A673 (cell line): Measurements from ENCODE around the gene GPBP1. TPM values are rescaled to one million over a fixed set of nuclear protein-coding genes. Genes with fewer than 3 reads are reported as not detected.

Experiments
- BruUV-seq: library from RNA; stranded (reverse); fragments of 400-500 nt; replicated peaks from 2 replicates; lab custom pipeline; 2021; lab: Mats Ljungman, UMichigan
- CTCF ChIA-PET: fragments of 300-600 bp; sonication (Branson Sonifier 250); formaldehyde crosslinking; loops from one replicate; lab custom pipeline; 2022; ENCODE audit warnings: antibody characterized with exemption; lab: Charles Lee
- POLR2A ChIA-PET: fragments of 300-600 bp; sonication (Branson Sonifier 250); formaldehyde crosslinking; loops from one replicate; lab custom pipeline; 2022; ENCODE audit warnings: antibody characterized with exemption; ENCODE audit not compliant: low non-redundant PET; lab: Charles Lee
- DNase-seq: peaks from one replicate; pipeline ENCODE4 v3.0.0-alpha.2; 2015; ENCODE audit warnings: low spot score
- H3K27ac ChIP-seq: fragments of 200-600 bp; sonication (generic); 2 replicates; pipeline ENCODE4 v1.5.1; 2016; ENCODE audit warnings: mixed run types, low read depth, mild to moderate bottlenecking, mixed read lengths, antibody characterized with exemption, low read length; ENCODE audit not compliant: poor library complexity, severe bottlenecking
- H3K27me3 ChIP-seq: fragments of 200-600 bp; sonication (generic); replicated peaks from 2 replicates; pipeline ENCODE4 v1.6.1; 2017; ENCODE audit warnings: mixed run types, low read depth, mild to moderate bottlenecking, mixed read lengths, antibody characterized with exemption, low read length; ENCODE audit not compliant: insufficient read depth, poor library complexity
- H3K36me3 ChIP-seq: fragments of 200-600 bp; sonication (generic); 2 replicates; pipeline ENCODE4 v1.6.1; 2016; ENCODE audit warnings: mixed run types, mild to moderate bottlenecking, mixed read lengths, antibody characterized with exemption, low read length; ENCODE audit not compliant: insufficient read depth, poor library complexity, severe bottlenecking
- H3K4me1 ChIP-seq: fragments of 200-600 bp; sonication (generic); 2 replicates; pipeline ENCODE4 v1.6.1; 2017; ENCODE audit warnings: mixed run types, mild to moderate bottlenecking, mixed read lengths, antibody characterized with exemption, low read length; ENCODE audit not compliant: insufficient read depth, poor library complexity, severe bottlenecking
- H3K4me3 ChIP-seq: fragments of 200-600 bp; sonication (generic); 2 replicates; pipeline ENCODE4 v1.5.1; 2016; ENCODE audit warnings: low read depth, mixed run types, mild to moderate bottlenecking, mixed read lengths, low read length; ENCODE audit not compliant: poor library complexity, severe bottlenecking
- H3K9me3 ChIP-seq: fragments of 200-600 bp; sonication (generic); 2 replicates; pipeline ENCODE4 v1.6.1; 2016; ENCODE audit warnings: mixed run types, low read depth, mild to moderate bottlenecking, mixed read lengths, antibody characterized with exemption, low read length; ENCODE audit not compliant: poor library complexity, severe bottlenecking
- CTCF ChIP-seq: fragments of 300-800, 200-600 bp; sonication (generic); conservative IDR thresholded peaks from 2 replicates; pipeline ENCODE4 v1.5.1; 2017; ENCODE audit warnings: low read depth, mild to moderate bottlenecking, antibody characterized with exemption, low read length, moderate library complexity, mixed read lengths
- EZH2 ChIP-seq: fragments of 200-600 bp; sonication (generic); IDR thresholded peaks from 2 replicates; pipeline ENCODE4 v1.6.1; 2017; ENCODE audit warnings: borderline replicate concordance, low read depth, mild to moderate bottlenecking, mixed read lengths, antibody characterized with exemption, low read length; ENCODE audit not compliant: poor library complexity, severe bottlenecking
- intact Hi-C: fragments of 100-400 bp; cut with micrococcal nuclease; formaldehyde crosslinking; loops from one replicate; pipeline ENCODE4 v1.10.0; 2022; ENCODE audit not compliant: unreplicated experiment
- total RNA-seq: library from RNA; stranded (reverse); gene quantifications from 2 replicates; pipeline ENCODE4 v1.2.3, GENCODE V29; 2021

The GPBP1 gene
- total RNA-seq, 1 experiment from 2014 or later: 85.5 TPM

GRCh38 chr5:57258052-57258451, 84.2 kb downstream of the GPBP1 start:
- intact Hi-C loops: no loop called here
- Histone ChIP-seq H3K4me1 (no peaks in the 10 kb centered on the region), H3K9me3 (no peaks in the 10 kb centered on the region), H3K4me3 (no peak overlapping the region), H3K36me3 (peaks cover 43% of the 10 kb centered on the region), H3K27ac (no peak overlapping the region), H3K27me3 (no peaks in the 10 kb centered on the region)
- TF ChIP-seq EZH2: no peak
- no peak for TF ChIP-seq CTCF
- DNase-seq: no peak
- no TSS peak for BruUV-seq
- POLR2A ChIA-PET: no interaction called here
- CTCF ChIA-PET: no interaction called here

DNA sequence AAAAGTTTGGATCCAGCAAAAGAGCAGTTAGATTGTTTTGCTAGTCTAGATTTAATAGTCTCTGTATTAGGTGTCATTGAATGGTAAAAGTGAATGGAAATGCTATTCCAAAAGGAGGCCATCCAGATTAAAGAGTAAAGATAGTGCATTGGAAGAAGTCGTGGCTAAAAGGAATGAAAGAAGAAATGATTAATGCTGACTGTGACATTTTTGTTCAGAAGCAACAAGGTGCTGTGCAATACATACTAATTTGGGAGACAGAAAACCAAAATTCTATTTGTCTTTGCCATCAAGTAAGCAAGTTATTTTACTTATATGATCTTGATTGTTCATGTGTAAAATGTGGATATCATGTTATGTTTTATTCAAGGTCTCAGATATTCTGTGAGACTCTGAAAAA, 85.1 kb downstream of the GPBP1 start:
- ChIA-PET POLR2A (no interaction called here), CTCF (no interaction called here)
- no peak for TF ChIP-seq CTCF
- TF ChIP-seq EZH2: no peak
- H3K27me3 ChIP-seq: no peaks in the 10 kb centered on the region
- no peaks in the 10 kb centered on the region for H3K9me3 ChIP-seq
- no peak overlapping the region for H3K27ac ChIP-seq
- H3K4me1 ChIP-seq: no peaks in the 10 kb centered on the region
- no peak overlapping the region for H3K4me3 ChIP-seq
- no TSS peak for BruUV-seq
- no peak for DNase-seq
- peaks cover 48% of the 10 kb centered on the region for H3K36me3 ChIP-seq
- intact Hi-C loops: no loop called here

GRCh38 chr5:57259704-57260103, 85.8 kb downstream of the GPBP1 start:
- ChIA-PET CTCF (no interaction called here), POLR2A (no interaction called here)
- no TSS peak for BruUV-seq
- intact Hi-C loops: no loop called here
- Histone ChIP-seq H3K27me3 (no peaks in the 10 kb centered on the region), H3K9me3 (no peaks in the 10 kb centered on the region), H3K27ac (no peak overlapping the region), H3K4me3 (no peak overlapping the region), H3K4me1 (no peaks in the 10 kb centered on the region), H3K36me3 (peaks cover 49% of the 10 kb centered on the region)
- no peak for DNase-seq
- TF ChIP-seq EZH2: no peak
- no peak for TF ChIP-seq CTCF
